PC-9 (cell line): Measurements from ENCODE around the gene MAST2. TPM values are rescaled to one million over a fixed set of nuclear protein-coding genes. Genes with fewer than 3 reads are reported as not detected.

Source experiments
- BruUV-seq: library from RNA; stranded (reverse); fragments of 400-500 nt; replicated peaks from 2 replicates; lab custom pipeline; 2021; lab: Mats Ljungman, UMichigan
- CTCF ChIA-PET: fragments of 300-600 bp; sonication (Branson Sonifier 250); formaldehyde crosslinking; loops from one replicate; lab custom pipeline; 2022; ENCODE audit warnings: antibody characterized with exemption; lab: Charles Lee
- POLR2A ChIA-PET: fragments of 300-600 bp; sonication (Branson Sonifier 250); formaldehyde crosslinking; loops from one replicate; lab custom pipeline; 2022; ENCODE audit warnings: antibody characterized with exemption; ENCODE audit not compliant: unreplicated experiment; lab: Charles Lee
- DNase-seq, 2 experiments: peaks; one replicate each; pipeline versions ENCODE4 v3.0.0 to v3.0.0-alpha.2; 2015 to 2022; ENCODE audit warnings: mixed read lengths in 1 of 2
- H2AFZ ChIP-seq: fragments of 200-600 bp; sonication (generic); 2 replicates; pipeline ENCODE4 v1.8.1; 2017; ENCODE audit warnings: antibody characterized with exemption
- H3F3A ChIP-seq: fragments of 200-600 bp; sonication (generic); 2 replicates; pipeline ENCODE4 v1.8.1; 2017; ENCODE audit warnings: antibody characterized with exemption, mild to moderate bottlenecking, low read depth; ENCODE audit not compliant: insufficient read depth
- H3K27ac ChIP-seq: fragments of 200-600 bp; sonication (generic); 2 replicates; pipeline ENCODE4 v1.6.1; 2016; ENCODE audit warnings: mixed run types
- H3K27me3 ChIP-seq: fragments of 200-600 bp; sonication (generic); 2 replicates; pipeline ENCODE4 v1.6.1; 2016; ENCODE audit warnings: low read depth, mixed run types; ENCODE audit not compliant: insufficient read depth
- H3K36me3 ChIP-seq: fragments of 200-600 bp; sonication (generic); 2 replicates; pipeline ENCODE4 v1.6.1; 2016; ENCODE audit warnings: low read depth, mixed run types
- H3K4me1 ChIP-seq: fragments of 200-600 bp; sonication (generic); replicated peaks from 2 replicates; pipeline ENCODE4 v1.6.1; 2016; ENCODE audit warnings: mixed run types; ENCODE audit not compliant: insufficient read depth
- H3K4me2 ChIP-seq: fragments of 200-600 bp; sonication (generic); 2 replicates; pipeline ENCODE4 v1.6.1; 2017; ENCODE audit warnings: mixed run types
- H3K4me3 ChIP-seq: fragments of 200-600 bp; sonication (generic); 2 replicates; pipeline ENCODE4 v1.6.1; 2016; ENCODE audit warnings: mixed run types
- H3K79me2 ChIP-seq: fragments of 200-600 bp; sonication (generic); 2 replicates; pipeline ENCODE4 v1.6.1; 2017; ENCODE audit warnings: low read depth, mixed run types
- H3K9me2 ChIP-seq: fragments of 200-600 bp; sonication (generic); 2 replicates; pipeline ENCODE4 v1.8.1; 2017; ENCODE audit warnings: mild to moderate bottlenecking; ENCODE audit not compliant: insufficient read depth
- H3K9me3 ChIP-seq: fragments of 200-600 bp; sonication (generic); 2 replicates; pipeline ENCODE4 v1.8.1; 2016; ENCODE audit warnings: low read depth; ENCODE audit not compliant: insufficient read depth
- H4K20me1 ChIP-seq: fragments of 200-600 bp; sonication (generic); 2 replicates; pipeline ENCODE4 v1.8.1; 2017; ENCODE audit not compliant: insufficient read depth
- CTCF ChIP-seq: fragments of 200-600 bp; sonication (generic); conservative IDR thresholded peaks from 2 replicates; pipeline ENCODE4 v1.6.1; 2017; ENCODE audit warnings: mixed run types, antibody characterized with exemption, mild to moderate bottlenecking, moderate library complexity
- EZH2 ChIP-seq: fragments of 200-600 bp; sonication (generic); IDR thresholded peaks from 2 replicates; pipeline ENCODE4 v1.8.0; 2017; ENCODE audit warnings: antibody characterized with exemption, low read depth
- intact Hi-C: fragments of 100-400 bp; cut with micrococcal nuclease; formaldehyde crosslinking; loops from one replicate; pipeline ENCODE4 v1.10.0; 2022; ENCODE audit not compliant: unreplicated experiment
- total RNA-seq: library from RNA; stranded (reverse); gene quantifications from 2 replicates; pipeline ENCODE4 v1.2.3, GENCODE V29; 2021

The MAST2 gene
- total RNA-seq, 1 experiment from 2014 or later, result 58.8 TPM

GRCh38 chr1:46068525-46068924 lies 265.1 kb downstream of the MAST2 start:
- intact Hi-C loops, result no loop called here
- H3K27me3 ChIP-seq, result no peaks in the 10 kb centered on the region
- CTCF ChIA-PET, result no interaction called here
- DNase-seq, result no peak
- no peaks in the 10 kb centered on the region for H3K9me2 ChIP-seq
- no TSS peak for BruUV-seq
- no peak overlapping the region for H3K4me2 ChIP-seq
- POLR2A ChIA-PET, result interaction anchor here (0.6 to 0.7 kb wide), 2 partner anchors 17 to 130 kb away, joined by 6 read pairs; no protein-coding TSS in a partner anchor
- H3K36me3 ChIP-seq, result peaks cover 48% of the 10 kb centered on the region
- no peaks in the 10 kb centered on the region for H3K4me1 ChIP-seq
- no peaks in the 10 kb centered on the region for H3K9me3 ChIP-seq
- TF ChIP-seq EZH2 (no peak), CTCF (no peak)
- H4K20me1 ChIP-seq, result 0 out of 2 replicates have a peak, but pooled peaks cover 2% of the 10 kb centered on the region
- H3K4me3 ChIP-seq, result no peak overlapping the region
- H2AFZ ChIP-seq, result no peak overlapping the region
- H3K79me2 ChIP-seq, result peaks cover 41% of the 10 kb centered on the region
- no peak overlapping the region for H3K27ac ChIP-seq
- peaks cover 56% of the 10 kb centered on the region; the same call in 1 of the 2 replicates for H3F3A ChIP-seq

- Histone ChIP-seq H3K36me3 (peaks cover 52% of the 10 kb centered on the region), H3K27ac (no peak overlapping the region), H2AFZ (no peak overlapping the region), H3K4me2 (no peak overlapping the region), H4K20me1 (0 out of 2 replicates have a peak, but pooled peaks cover 2% of the 10 kb centered on the region), H3K79me2 (peaks cover 51% of the 10 kb centered on the region), H3K4me1 (no peaks in the 10 kb centered on the region), H3K4me3 (no peak overlapping the region), H3F3A (peaks cover 59% of the 10 kb centered on the region; the same call in 1 of the 2 replicates), H3K9me3 (no peaks in the 10 kb centered on the region), H3K27me3 (no peaks in the 10 kb centered on the region), H3K9me2 (no peaks in the 10 kb centered on the region)
- ChIA-PET POLR2A (no interaction called here), CTCF (no interaction called here)
- intact Hi-C loops, result no loop called here
- BruUV-seq, result no TSS peak
- no peak for TF ChIP-seq EZH2
- no peak for TF ChIP-seq CTCF
- DNase-seq, result no peak
These were observed 266.9 kb downstream of the MAST2 start for GRCh38 chr1:46070164-46070814.

- BruUV-seq, result no TSS peak
- no peak for DNase-seq
- intact Hi-C loops, result no loop called here
These were observed 269.6 kb downstream of the MAST2 start for GRCh38 chr1:46072975-46073374.

More at GRCh38 chr1:46072975-46073374, 269.6 kb downstream of the MAST2 start:
- no peaks in the 10 kb centered on the region for H3K27me3 ChIP-seq
- no peak overlapping the region for H3K4me3 ChIP-seq
- H3K36me3 ChIP-seq, result peaks cover 58% of the 10 kb centered on the region
- ChIA-PET POLR2A (no interaction called here), CTCF (no interaction called here)
- no peaks in the 10 kb centered on the region for H3K9me2 ChIP-seq
- peaks cover 55% of the 10 kb centered on the region for H3K79me2 ChIP-seq
- H3K4me1 ChIP-seq, result no peaks in the 10 kb centered on the region
- TF ChIP-seq EZH2 (no peak), CTCF (no peak)
- H4K20me1 ChIP-seq, result 0 out of 2 replicates have a peak, but pooled peaks cover 2% of the 10 kb centered on the region
- H3K4me2 ChIP-seq, result no peak overlapping the region
- no peak overlapping the region for H2AFZ ChIP-seq
- no peak overlapping the region for H3K27ac ChIP-seq
- H3K9me3 ChIP-seq, result no peaks in the 10 kb centered on the region
- H3F3A ChIP-seq, result peaks cover 48% of the 10 kb centered on the region
